Keratinocyte (primary cell): ENCODE data around the gene CCNB3.

Experiments
- EZH2 ChIP-seq: IDR thresholded peaks from one replicate; pipeline ENCODE4 v1.6.1; 2012; ENCODE audit warnings: inconsistent platforms, mild to moderate bottlenecking, low read length, moderate library complexity
- TF ChIP-seq, protein P1 (sequence below), 3 experiments: IDR thresholded peaks in 1 of 3; conservative IDR thresholded peaks in 1 of 3; optimal IDR thresholded peaks in 1 of 3; 2 replicates in 2 of 3; 3 replicates in 1 of 3; pipeline versions ENCODE3 to v1.5.1; 2011; ENCODE audit warnings: low read length in 3 of 3, mild to moderate bottlenecking in 3 of 3, moderate library complexity in 2 of 3, control low read depth in 1 of 3, inconsistent platforms in 1 of 3; ENCODE audit not compliant: insufficient read depth in 2 of 3; ENCODE audit errors: extremely low read depth in 1 of 3

DNA sequence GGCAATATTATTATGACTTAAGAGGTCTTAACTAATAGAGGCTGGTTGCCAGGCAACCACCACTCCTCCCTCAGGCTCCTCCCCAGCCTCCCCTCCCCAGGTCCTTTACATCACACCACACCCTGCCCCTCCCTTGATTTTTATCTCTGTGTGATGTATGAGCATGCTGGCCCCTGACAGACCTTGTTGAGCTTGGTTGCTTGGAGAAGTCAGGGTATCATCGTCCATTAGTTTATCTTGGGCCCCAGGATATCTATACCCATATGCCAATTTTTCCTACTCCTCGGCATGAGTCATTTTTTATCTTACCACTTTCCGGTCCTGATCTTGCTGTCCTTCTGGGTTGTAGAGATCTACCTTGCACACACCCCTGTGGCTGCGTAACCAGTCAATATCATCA, 6.2 kb upstream of the CCNB3 start:
- TF ChIP-seq, protein P1, sequence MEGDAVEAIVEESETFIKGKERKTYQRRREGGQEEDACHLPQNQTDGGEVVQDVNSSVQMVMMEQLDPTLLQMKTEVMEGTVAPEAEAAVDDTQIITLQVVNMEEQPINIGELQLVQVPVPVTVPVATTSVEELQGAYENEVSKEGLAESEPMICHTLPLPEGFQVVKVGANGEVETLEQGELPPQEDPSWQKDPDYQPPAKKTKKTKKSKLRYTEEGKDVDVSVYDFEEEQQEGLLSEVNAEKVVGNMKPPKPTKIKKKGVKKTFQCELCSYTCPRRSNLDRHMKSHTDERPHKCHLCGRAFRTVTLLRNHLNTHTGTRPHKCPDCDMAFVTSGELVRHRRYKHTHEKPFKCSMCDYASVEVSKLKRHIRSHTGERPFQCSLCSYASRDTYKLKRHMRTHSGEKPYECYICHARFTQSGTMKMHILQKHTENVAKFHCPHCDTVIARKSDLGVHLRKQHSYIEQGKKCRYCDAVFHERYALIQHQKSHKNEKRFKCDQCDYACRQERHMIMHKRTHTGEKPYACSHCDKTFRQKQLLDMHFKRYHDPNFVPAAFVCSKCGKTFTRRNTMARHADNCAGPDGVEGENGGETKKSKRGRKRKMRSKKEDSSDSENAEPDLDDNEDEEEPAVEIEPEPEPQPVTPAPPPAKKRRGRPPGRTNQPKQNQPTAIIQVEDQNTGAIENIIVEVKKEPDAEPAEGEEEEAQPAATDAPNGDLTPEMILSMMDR (optimal IDR thresholded peaks at IDR 0.05 in 1 of 3, IDR thresholded peaks at IDR 0.05 in 1 of 3, conservative IDR thresholded peaks at IDR 0.05 in 1 of 3; ENCODE audit: extremely low read depth in 1 of 3, insufficient read depth in 2 of 3, low read length in 3 of 3) = no peak
- no peak for TF ChIP-seq EZH2
